Measurements from ENCODE around the gene ARFRP1.
A peak's percentile ranks its signal among the peaks of the same experiment; 100 is the strongest.

The ARFRP1 gene

GRCh38 chr20:63702751-63703470 is 4.9 kb downstream of the ARFRP1 start:
- Histone ChIP-seq H3K36me3 (ENCODE audit: insufficient read depth, insufficient read length, low read length) (peaks cover 86% of the 10 kb centered on the region), H3K4me3 (ENCODE audit: insufficient read length, low read depth) (no peak overlapping the region), H3K4me1 (ENCODE audit: insufficient read depth, insufficient read length) (peaks cover 30% of the 10 kb centered on the region), H3K9me3 (ENCODE audit: insufficient read depth, low read length) (no peaks in the 10 kb centered on the region), H3K9ac (ENCODE audit: insufficient read length, low read depth) (no peak overlapping the region), H3K27me3 (ENCODE audit: insufficient read depth, insufficient read length) (no peaks in the 10 kb centered on the region)
- TF ChIP-seq YY1 (IDR thresholded peaks at IDR 0.05; ENCODE audit: insufficient read depth, insufficient read length): no peak
- no peak for TF ChIP-seq ZNF274 (IDR thresholded peaks at IDR 0.05; ENCODE audit: low read depth, low read length)
- no peak for DNase-seq (ENCODE audit: low read depth, low spot score)

- TF ChIP-seq YY1 (IDR thresholded peaks at IDR 0.05; ENCODE audit: insufficient read depth, insufficient read length) (no peak), ZNF274 (IDR thresholded peaks at IDR 0.05; ENCODE audit: low read depth, low read length) (no peak), SUZ12 (IDR thresholded peaks at IDR 0.05; ENCODE audit: extremely low read depth, insufficient read depth, insufficient read length) (no peak)
- no peak overlapping the region for H3K9ac ChIP-seq (ENCODE audit: insufficient read length, low read depth)
- H3K4me1 ChIP-seq (ENCODE audit: insufficient read depth, insufficient read length): peaks cover 34% of the 10 kb centered on the region
- peaks cover 93% of the 10 kb centered on the region for H3K36me3 ChIP-seq (ENCODE audit: insufficient read depth, insufficient read length, low read length)
- DNase-seq (ENCODE audit: low read depth, low spot score): no peak
- H3K27me3 ChIP-seq (ENCODE audit: insufficient read depth, insufficient read length): no peaks in the 10 kb centered on the region
- no peaks in the 10 kb centered on the region for H3K9me3 ChIP-seq (ENCODE audit: insufficient read depth, low read length)
- no peak overlapping the region for H3K4me3 ChIP-seq (ENCODE audit: insufficient read length, low read depth)
Measured at GRCh38 chr20:63702036-63702665, 5.6 kb downstream of the ARFRP1 start.

GRCh38 chr20:63701329-63702035 is 6.3 kb downstream of the ARFRP1 start:
- H3K4me3 ChIP-seq (ENCODE audit: insufficient read length, low read depth): no peak overlapping the region
- no peak overlapping the region for H3K9ac ChIP-seq (ENCODE audit: insufficient read length, low read depth)
- no peak for DNase-seq (ENCODE audit: low read depth, low spot score)
- H3K4me1 ChIP-seq (ENCODE audit: insufficient read depth, insufficient read length): peaks cover 36% of the 10 kb centered on the region
- H3K36me3 ChIP-seq (ENCODE audit: insufficient read depth, insufficient read length, low read length): peaks cover 96% of the 10 kb centered on the region
- no peaks in the 10 kb centered on the region for H3K27me3 ChIP-seq (ENCODE audit: insufficient read depth, insufficient read length)
- H3K9me3 ChIP-seq (ENCODE audit: insufficient read depth, low read length): no peaks in the 10 kb centered on the region
- TF ChIP-seq ZNF274 (IDR thresholded peaks at IDR 0.05; ENCODE audit: low read depth, low read length): no peak
- no peak for TF ChIP-seq YY1 (IDR thresholded peaks at IDR 0.05; ENCODE audit: insufficient read depth, insufficient read length)
- no peak for TF ChIP-seq SUZ12 (IDR thresholded peaks at IDR 0.05; ENCODE audit: extremely low read depth, insufficient read depth, insufficient read length)

- H3K27me3 ChIP-seq (ENCODE audit: insufficient read depth, insufficient read length): no peaks in the 10 kb centered on the region
- H3K9ac ChIP-seq (ENCODE audit: insufficient read length, low read depth): no peak overlapping the region
- H3K4me3 ChIP-seq (ENCODE audit: insufficient read length, low read depth): no peak overlapping the region
- DNase-seq (ENCODE audit: low read depth, low spot score): no peak
- H3K4me1 ChIP-seq (ENCODE audit: insufficient read depth, insufficient read length): peaks cover 31% of the 10 kb centered on the region
- H3K36me3 ChIP-seq (ENCODE audit: insufficient read depth, insufficient read length, low read length): peaks cover 95% of the 10 kb centered on the region
- H3K9me3 ChIP-seq (ENCODE audit: insufficient read depth, low read length): no peaks in the 10 kb centered on the region
- TF ChIP-seq ZNF274 (IDR thresholded peaks at IDR 0.05; ENCODE audit: low read depth, low read length) (no peak), YY1 (IDR thresholded peaks at IDR 0.05; ENCODE audit: insufficient read depth, insufficient read length) (no peak), SUZ12 (IDR thresholded peaks at IDR 0.05; ENCODE audit: extremely low read depth, insufficient read depth, insufficient read length) (no peak)
Measured at GRCh38 chr20:63701051-63701328, 6.8 kb downstream of the ARFRP1 start.

- H3K36me3 ChIP-seq (ENCODE audit: insufficient read depth, insufficient read length, low read length): peaks cover 95% of the 10 kb centered on the region
- peak overlapping the region; percentile 36 for H3K9ac ChIP-seq (ENCODE audit: insufficient read length, low read depth)
Measured at GRCh38 chr20:63700199-63701050, 7.4 kb downstream of the ARFRP1 start.

GRCh38 chr20:63699466-63700198 is 8.1 kb downstream of the ARFRP1 start:
- Histone ChIP-seq H3K36me3 (ENCODE audit: insufficient read depth, insufficient read length, low read length) (peaks cover 94% of the 10 kb centered on the region), H3K4me1 (ENCODE audit: insufficient read depth, insufficient read length) (peaks cover 31% of the 10 kb centered on the region), H3K4me3 (ENCODE audit: insufficient read length, low read depth) (no peak overlapping the region), H3K9ac (ENCODE audit: insufficient read length, low read depth) (peak overlapping the region; percentile 17), H3K9me3 (ENCODE audit: insufficient read depth, low read length) (peaks cover 2% of the 10 kb centered on the region; the same call in 1 of the 2 replicates), H3K27me3 (ENCODE audit: insufficient read depth, insufficient read length) (no peaks in the 10 kb centered on the region)
- TF ChIP-seq SUZ12 (IDR thresholded peaks at IDR 0.05; ENCODE audit: extremely low read depth, insufficient read depth, insufficient read length): no peak
- no peak for TF ChIP-seq ZNF274 (IDR thresholded peaks at IDR 0.05; ENCODE audit: low read depth, low read length)
- TF ChIP-seq YY1 (IDR thresholded peaks at IDR 0.05; ENCODE audit: insufficient read depth, insufficient read length): no peak
- no peak for DNase-seq (ENCODE audit: low read depth, low spot score)

More at GRCh38 chr20:63700199-63701050, 7.4 kb downstream of the ARFRP1 start:
- no peak for DNase-seq (ENCODE audit: low read depth, low spot score)
- TF ChIP-seq ZNF274 (IDR thresholded peaks at IDR 0.05; ENCODE audit: low read depth, low read length): no peak
- TF ChIP-seq YY1 (IDR thresholded peaks at IDR 0.05; ENCODE audit: insufficient read depth, insufficient read length): no peak
- no peak for TF ChIP-seq SUZ12 (IDR thresholded peaks at IDR 0.05; ENCODE audit: extremely low read depth, insufficient read depth, insufficient read length)
- Histone ChIP-seq H3K9me3 (ENCODE audit: insufficient read depth, low read length) (no peaks in the 10 kb centered on the region), H3K4me3 (ENCODE audit: insufficient read length, low read depth) (no peak overlapping the region), H3K27me3 (ENCODE audit: insufficient read depth, insufficient read length) (no peaks in the 10 kb centered on the region), H3K4me1 (ENCODE audit: insufficient read depth, insufficient read length) (peaks cover 31% of the 10 kb centered on the region)
